Measurements from ENCODE around the gene LRRIQ4. TPM values are rescaled to one million over a fixed set of nuclear protein-coding genes. Genes with fewer than 3 reads are reported as not detected.

The LRRIQ4 gene
- total and polyA plus RNA-seq, 2 experiments from 2014 or later, result 0.15 TPM; not detected in 1

DNA sequence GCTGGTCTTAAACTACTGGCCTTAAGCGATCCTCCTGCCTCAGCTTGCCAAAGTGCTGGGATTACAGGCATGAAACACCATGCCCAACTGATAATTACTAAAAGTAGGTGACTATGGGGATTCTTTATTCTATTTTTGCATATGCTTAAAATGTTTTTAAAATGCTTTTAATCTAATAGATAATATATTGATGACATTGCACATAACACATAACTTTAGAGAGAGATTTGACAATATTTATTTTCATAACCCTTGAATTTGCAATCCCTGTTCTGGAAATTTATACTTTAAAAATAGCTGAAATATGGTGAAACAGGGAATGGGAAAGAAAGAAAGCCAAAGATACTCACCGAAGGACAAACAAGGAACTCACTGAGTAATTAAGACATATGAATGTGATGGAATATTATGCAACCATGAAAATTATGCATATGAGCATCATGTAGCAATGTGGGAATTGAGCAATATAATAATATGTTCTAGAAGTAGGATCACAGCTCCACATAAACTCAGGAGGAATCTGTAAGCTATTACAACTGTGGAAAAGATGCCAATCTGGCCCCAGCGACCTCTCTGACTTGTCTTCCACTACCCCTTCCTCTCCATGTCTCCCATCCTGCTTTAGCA lies 55.0 kb downstream of the LRRIQ4 start:
- DNase-seq (ENCODE audit: low read depth in 1 of 2, low spot score in 1 of 2), result no peak
- no peak overlapping the region for H3K4me3 ChIP-seq
- no peaks in the 10 kb centered on the region for H3K4me1 ChIP-seq (ENCODE audit: low read depth)
- H3K27ac ChIP-seq, result no peak overlapping the region
- TF ChIP-seq, protein P1, sequence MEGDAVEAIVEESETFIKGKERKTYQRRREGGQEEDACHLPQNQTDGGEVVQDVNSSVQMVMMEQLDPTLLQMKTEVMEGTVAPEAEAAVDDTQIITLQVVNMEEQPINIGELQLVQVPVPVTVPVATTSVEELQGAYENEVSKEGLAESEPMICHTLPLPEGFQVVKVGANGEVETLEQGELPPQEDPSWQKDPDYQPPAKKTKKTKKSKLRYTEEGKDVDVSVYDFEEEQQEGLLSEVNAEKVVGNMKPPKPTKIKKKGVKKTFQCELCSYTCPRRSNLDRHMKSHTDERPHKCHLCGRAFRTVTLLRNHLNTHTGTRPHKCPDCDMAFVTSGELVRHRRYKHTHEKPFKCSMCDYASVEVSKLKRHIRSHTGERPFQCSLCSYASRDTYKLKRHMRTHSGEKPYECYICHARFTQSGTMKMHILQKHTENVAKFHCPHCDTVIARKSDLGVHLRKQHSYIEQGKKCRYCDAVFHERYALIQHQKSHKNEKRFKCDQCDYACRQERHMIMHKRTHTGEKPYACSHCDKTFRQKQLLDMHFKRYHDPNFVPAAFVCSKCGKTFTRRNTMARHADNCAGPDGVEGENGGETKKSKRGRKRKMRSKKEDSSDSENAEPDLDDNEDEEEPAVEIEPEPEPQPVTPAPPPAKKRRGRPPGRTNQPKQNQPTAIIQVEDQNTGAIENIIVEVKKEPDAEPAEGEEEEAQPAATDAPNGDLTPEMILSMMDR (IDR thresholded peaks at IDR 0.05; ENCODE audit: low read depth, low read length), result no peak
- no peaks in the 10 kb centered on the region for H3K36me3 ChIP-seq
- H3K27me3 ChIP-seq, result no peaks in the 10 kb centered on the region
- no peaks in the 10 kb centered on the region for H3K9me3 ChIP-seq (ENCODE audit: low read depth)

DNA sequence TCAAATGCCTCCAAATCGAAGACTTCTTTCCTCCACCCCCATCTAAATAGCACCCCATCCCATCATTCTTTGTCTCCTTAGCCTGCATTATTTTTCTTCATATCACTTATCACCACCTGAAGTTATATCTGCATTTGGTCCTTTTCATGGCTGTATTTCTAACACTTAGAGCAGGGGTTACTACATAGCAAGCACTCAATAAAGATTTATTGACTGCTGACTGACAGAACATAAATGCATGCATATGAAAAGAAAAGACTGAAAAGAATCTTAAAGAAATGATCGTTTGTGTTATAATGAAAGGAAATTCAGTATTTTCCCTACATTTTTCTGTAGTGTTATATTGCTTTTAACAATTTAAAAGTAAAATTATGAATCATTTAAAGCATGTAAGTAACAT lies 55.7 kb downstream of the LRRIQ4 start:
- TF ChIP-seq, protein P1 (IDR thresholded peaks at IDR 0.05; ENCODE audit: low read depth, low read length), result no peak
- Histone ChIP-seq H3K27me3 (no peaks in the 10 kb centered on the region), H3K9me3 (ENCODE audit: low read depth) (no peaks in the 10 kb centered on the region), H3K4me3 (no peak overlapping the region), H3K4me1 (ENCODE audit: low read depth) (no peaks in the 10 kb centered on the region), H3K36me3 (no peaks in the 10 kb centered on the region), H3K27ac (no peak overlapping the region)
- no peak for DNase-seq (ENCODE audit: low read depth in 1 of 2, low spot score in 1 of 2)

DNA sequence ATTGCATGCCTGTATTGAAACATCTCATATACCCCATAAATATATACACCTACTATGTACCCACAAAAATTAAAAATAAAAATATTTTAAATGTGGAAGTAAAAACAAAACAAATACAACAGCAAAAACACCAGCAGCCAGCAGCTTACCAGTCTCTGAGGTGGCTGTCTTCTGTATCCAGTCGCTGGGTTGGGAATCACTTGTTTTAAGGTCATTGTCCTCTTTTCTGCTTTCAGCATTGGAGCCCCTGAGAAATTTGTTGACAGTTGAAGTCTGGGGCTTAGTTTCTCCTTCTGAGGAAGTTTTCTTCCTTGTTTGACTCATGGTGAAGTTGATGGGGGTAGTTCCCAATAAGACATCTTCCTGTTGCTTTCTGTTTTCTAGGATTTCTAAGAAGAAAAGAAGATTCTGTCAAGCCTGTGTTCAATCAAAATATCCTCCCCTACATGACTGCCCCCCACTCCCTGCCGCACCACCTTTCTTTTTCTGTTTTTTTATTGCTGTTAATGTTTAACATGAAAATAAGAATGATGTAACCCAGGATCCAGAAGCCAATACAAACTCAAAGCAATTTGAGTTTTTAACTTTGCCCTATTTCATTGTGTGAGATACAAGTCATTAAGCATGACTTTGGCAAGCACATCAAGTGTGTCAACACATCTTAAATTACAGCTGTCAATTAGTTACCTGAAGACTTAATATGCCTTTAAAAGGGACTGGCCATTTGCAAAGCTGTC lies 57.0 kb downstream of the LRRIQ4 start, which contains the start of gene LRRC31:
TSS of gene LRRC31 (minus strand) at position 452 of the 737 bp plus-strand sequence. CDS start at position 324, 128 bp downstream.
- no peak for DNase-seq (ENCODE audit: low read depth in 1 of 2, low spot score in 1 of 2)
- TF ChIP-seq, protein P1 (IDR thresholded peaks at IDR 0.05; ENCODE audit: low read depth, low read length), result no peak
- no peaks in the 10 kb centered on the region for H3K27me3 ChIP-seq
- no peaks in the 10 kb centered on the region for H3K9me3 ChIP-seq (ENCODE audit: low read depth)
- H3K36me3 ChIP-seq, result no peaks in the 10 kb centered on the region
- H3K27ac ChIP-seq, result no peak within 1 kb of the TSS
- H3K4me3 ChIP-seq, result no peak within 1 kb of the TSS
- no peaks in the 10 kb centered on the region for H3K4me1 ChIP-seq (ENCODE audit: low read depth)

DNA sequence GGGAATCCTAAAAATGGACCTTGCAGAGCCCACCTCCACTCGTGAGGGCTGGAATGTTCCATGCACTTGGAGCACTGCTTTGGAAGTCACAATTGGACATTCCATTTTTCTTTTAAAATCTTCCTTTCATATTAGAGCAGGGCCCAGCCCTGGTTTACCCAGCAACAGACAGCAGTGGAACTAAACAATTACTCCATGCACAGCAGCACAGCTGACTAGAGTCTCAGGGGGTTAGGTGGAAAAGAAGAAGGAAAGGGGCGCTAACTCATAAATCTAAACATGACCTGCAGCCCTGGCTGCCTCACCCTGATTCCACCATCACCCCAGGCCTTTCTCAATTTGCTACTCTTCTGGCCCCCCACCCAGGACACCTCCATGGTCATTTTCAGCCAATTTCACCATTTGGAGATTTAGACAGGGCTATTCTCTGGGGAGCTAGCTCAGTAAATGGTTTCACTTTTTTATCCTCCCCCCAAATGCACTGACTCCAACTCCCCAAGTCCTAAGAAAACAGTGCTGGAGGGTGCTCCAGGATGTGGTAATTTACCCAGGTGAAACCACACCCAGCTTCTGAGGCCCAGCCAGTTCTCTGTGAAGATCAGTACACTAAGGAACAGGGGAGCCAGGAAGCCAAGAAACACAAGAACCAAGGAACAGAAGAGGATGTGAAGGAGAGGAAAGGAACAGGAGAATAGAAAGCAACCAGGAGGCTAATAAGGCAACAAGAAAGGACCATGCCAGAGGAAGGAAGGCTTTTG lies 58.6 kb downstream of the LRRIQ4 start:
- TF ChIP-seq, protein P1 (IDR thresholded peaks at IDR 0.05; ENCODE audit: low read depth, low read length), result no peak
- Histone ChIP-seq H3K36me3 (no peaks in the 10 kb centered on the region), H3K9me3 (ENCODE audit: low read depth) (no peaks in the 10 kb centered on the region), H3K4me1 (ENCODE audit: low read depth) (no peaks in the 10 kb centered on the region), H3K27ac (no peak overlapping the region), H3K4me3 (no peak overlapping the region), H3K27me3 (no peaks in the 10 kb centered on the region)
- no peak for DNase-seq (ENCODE audit: low read depth in 1 of 2, low spot score in 1 of 2)

DNA sequence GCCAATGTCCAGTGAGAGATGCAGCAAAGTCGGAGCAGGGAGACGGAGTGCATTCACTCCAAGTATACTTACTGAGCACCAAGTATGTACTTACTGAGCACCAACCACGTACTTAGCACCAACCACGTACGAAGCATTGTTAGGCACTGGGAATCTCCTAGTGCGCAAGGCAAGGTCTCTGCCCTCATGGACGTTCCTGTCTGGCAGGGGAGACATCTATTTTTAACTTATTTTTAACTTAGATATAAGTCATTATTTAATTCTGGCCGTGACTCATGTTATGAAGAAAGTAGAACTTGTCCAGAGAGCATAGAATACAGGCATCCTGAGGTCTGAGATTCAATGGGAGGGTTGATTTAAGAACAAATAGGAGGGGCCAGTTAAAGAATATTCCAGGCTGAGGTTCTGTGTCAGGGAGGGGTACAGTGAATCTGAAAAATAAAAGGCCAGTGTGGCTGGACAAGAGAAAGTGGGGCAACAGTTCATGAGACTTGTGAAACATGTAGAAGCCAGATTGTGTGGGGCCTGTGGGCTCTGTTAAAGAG lies 66.4 kb downstream of the LRRIQ4 start:
- TF ChIP-seq, protein P1 (IDR thresholded peaks at IDR 0.05; ENCODE audit: low read depth, low read length), result no peak
- Histone ChIP-seq H3K27me3 (no peaks in the 10 kb centered on the region), H3K4me3 (no peak overlapping the region), H3K27ac (no peak overlapping the region), H3K4me1 (ENCODE audit: low read depth) (no peaks in the 10 kb centered on the region), H3K36me3 (no peaks in the 10 kb centered on the region), H3K9me3 (ENCODE audit: low read depth) (no peaks in the 10 kb centered on the region)
- no peak for DNase-seq (ENCODE audit: low read depth in 1 of 2, low spot score in 1 of 2)

Data from cardiac muscle cell (in vitro differentiated cells and primary cell).